ENCODE results near the gene TEX47.

- TF ChIP-seq CTCF (conservative IDR thresholded peaks at IDR 0.05 in 1 of 2, IDR thresholded peaks at IDR 0.05 in 1 of 2; ENCODE audit: low read depth in 1 of 2, low read length in 2 of 2) (no peak), EZH2 (IDR thresholded peaks at IDR 0.05; ENCODE audit: low read length, missing control alignments) (no peak)
These were observed 19.7 kb downstream of the TEX47 start for GRCh38 chr7:88775838-88776237.

Measured in fibroblast of lung (primary cell).